Esophagus squamous epithelium (tissue), 5 donors: ENCODE data around the gene SCAANT1. TPM values are rescaled to one million over a fixed set of nuclear protein-coding genes. Genes with fewer than 3 reads are reported as not detected.

Experiments used
- DNase-seq: peaks from one replicate; lab custom pipeline; 2025; lab: John Stamatoyannopoulos, UW
- H3K27ac ChIP-seq, 4 donors: fragments of 200-600 bp; sonication (generic); one replicate each; pipeline ENCODE4 v1.5.1; 2016 to 2019; ENCODE audit warnings: mild to moderate bottlenecking in 1 of 4
- H3K27me3 ChIP-seq, 4 donors: fragments of 200-600 bp; sonication (generic); 1 replicate in 3 of 4; 2 replicates in 1 of 4; pipeline versions ENCODE4 v1.5.1 to v1.6.0; 2017 to 2021; ENCODE audit warnings: antibody characterized with exemption in 1 of 4
- H3K36me3 ChIP-seq, 3 donors: fragments of 200-600 bp; sonication (generic); one replicate each; pipeline ENCODE4 v1.5.1; 2016 to 2019
- H3K4me1 ChIP-seq, 3 donors: fragments of 200-600 bp; sonication (generic); one replicate each; pipeline ENCODE4 v1.5.1; 2017 to 2019
- H3K4me3 ChIP-seq, 4 donors: fragments of 200-600 bp; sonication (generic); 1 replicate in 3 of 4; 2 replicates in 1 of 4; pipeline ENCODE4 v1.5.1; 2016 to 2019; ENCODE audit warnings: mild to moderate bottlenecking in 2 of 4, moderate library complexity in 1 of 4
- H3K9me3 ChIP-seq, 3 donors: fragments of 200-600 bp; sonication (generic); one replicate each; pipeline ENCODE4 v1.5.1; 2016 to 2019
- POLR2A ChIP-seq, 4 donors: fragments of 450-650 bp; IDR thresholded peaks; one replicate each; pipeline ENCODE4 v1.6.1; 2017; ENCODE audit warnings: antibody characterized with exemption in 4 of 4, mild to moderate bottlenecking in 4 of 4, moderate library complexity in 3 of 4
- WGBS, 2 donors: methylation state at CpG; one replicate each; pipeline ENCODE4 v1.1.5; 2018; 5-methylcytosine and 5-hydroxymethylcytosine counted together
- intact Hi-C: fragments of 100-400 bp; cut with DNase I; formaldehyde crosslinking; loops from one replicate; pipeline ENCODE4 v1.15.0; 2022
- total RNA-seq, 4 donors: library from RNA; depleted of rRNA; stranded (reverse); fragments of >200 nt; gene quantifications; one replicate each; pipeline ENCODE4 v1.1.0, GENCODE V29; 2016
- TF ChIP-seq, protein P1 (sequence below), 6 experiments: fragments of 450-650 bp in 4 of 6; fragments of 200-600 bp in 2 of 6; sonication (generic) in 2 of 6; IDR thresholded peaks; one replicate each; pipeline ENCODE4 v1.5.1; 2016 to 2019; ENCODE audit warnings: antibody characterized with exemption in 6 of 6, mild to moderate bottlenecking in 4 of 6, moderate library complexity in 4 of 6
- donor health status: DM: yes; HTN: yes; CAD: no.

Gene SCAANT1
- total RNA-seq, 4 donors from 2014 or later = not detected

DNA sequence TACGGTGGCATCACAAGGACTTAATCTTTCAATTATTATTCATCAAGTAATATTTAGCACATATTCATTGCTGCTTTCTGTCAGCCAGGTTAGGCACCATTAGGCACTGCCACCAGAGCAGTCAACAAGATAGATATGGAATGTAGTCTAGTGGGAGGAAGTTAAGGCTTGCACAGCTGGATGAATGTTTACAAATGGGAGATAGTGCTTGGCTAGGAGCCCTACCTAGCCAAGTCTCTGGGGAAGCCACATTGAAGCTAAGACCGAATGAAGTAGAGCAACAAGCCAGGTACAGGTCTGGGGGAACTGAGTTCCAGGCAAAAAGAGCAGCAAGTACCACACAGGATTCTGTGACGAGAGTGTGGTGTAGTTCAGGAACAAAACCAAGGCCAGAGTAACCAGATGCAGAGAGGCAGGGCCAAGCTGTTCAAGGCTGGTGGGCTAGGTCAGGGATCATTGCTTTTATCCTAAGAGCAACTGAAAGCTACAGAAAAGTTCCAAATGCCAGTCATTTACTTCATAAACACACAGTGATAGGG, 33.4 kb upstream of the SCAANT1 start:
- Histone ChIP-seq H3K36me3 (peaks cover 0 to 29% (median 0%) of the 10 kb centered on the region in 3 donors), H3K27ac (no peak overlapping the region), H3K4me1 (peaks cover 0 to 17% (median under 1%) of the 10 kb centered on the region in 3 donors), H3K9me3 (no peaks in the 10 kb centered on the region), H3K27me3 (no peaks in the 10 kb centered on the region), H3K4me3 (no peak overlapping the region)
- intact Hi-C loops = no loop called here
- WGBS, 2 donors = 71 to 76% methylated on average over 3 of the region's 3 CpGs
- no peak for DNase-seq
- TF ChIP-seq, protein P1, sequence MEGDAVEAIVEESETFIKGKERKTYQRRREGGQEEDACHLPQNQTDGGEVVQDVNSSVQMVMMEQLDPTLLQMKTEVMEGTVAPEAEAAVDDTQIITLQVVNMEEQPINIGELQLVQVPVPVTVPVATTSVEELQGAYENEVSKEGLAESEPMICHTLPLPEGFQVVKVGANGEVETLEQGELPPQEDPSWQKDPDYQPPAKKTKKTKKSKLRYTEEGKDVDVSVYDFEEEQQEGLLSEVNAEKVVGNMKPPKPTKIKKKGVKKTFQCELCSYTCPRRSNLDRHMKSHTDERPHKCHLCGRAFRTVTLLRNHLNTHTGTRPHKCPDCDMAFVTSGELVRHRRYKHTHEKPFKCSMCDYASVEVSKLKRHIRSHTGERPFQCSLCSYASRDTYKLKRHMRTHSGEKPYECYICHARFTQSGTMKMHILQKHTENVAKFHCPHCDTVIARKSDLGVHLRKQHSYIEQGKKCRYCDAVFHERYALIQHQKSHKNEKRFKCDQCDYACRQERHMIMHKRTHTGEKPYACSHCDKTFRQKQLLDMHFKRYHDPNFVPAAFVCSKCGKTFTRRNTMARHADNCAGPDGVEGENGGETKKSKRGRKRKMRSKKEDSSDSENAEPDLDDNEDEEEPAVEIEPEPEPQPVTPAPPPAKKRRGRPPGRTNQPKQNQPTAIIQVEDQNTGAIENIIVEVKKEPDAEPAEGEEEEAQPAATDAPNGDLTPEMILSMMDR (IDR thresholded peaks at IDR 0.05) = no peak
- TF ChIP-seq POLR2A (IDR thresholded peaks at IDR 0.05) = no peak

DNA sequence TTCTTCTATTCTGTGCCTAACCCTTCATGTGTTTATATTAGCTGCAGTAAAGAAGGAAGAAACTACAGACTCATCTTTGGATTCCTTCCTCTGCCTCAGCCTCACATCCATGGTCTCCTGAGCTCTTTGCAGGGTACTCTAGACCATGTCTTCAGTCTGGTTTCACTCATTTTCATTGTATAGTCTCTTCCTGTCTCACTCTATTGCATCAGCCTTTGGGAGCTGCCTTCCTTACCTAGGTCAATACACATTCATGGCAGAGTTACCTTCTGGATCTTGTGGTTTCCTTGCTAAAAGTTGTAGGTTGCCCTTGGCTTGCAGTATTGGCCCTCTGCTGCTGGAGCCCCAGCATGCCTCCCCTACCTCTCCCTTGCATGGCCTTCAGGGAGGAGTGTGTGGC, 31.5 kb upstream of the SCAANT1 start:
- Histone ChIP-seq H3K4me1 (peaks cover 0 to 32% (median 0%) of the 10 kb centered on the region in 3 donors), H3K27ac (no peak overlapping the region), H3K27me3 (no peaks in the 10 kb centered on the region), H3K9me3 (no peaks in the 10 kb centered on the region), H3K4me3 (no peak overlapping the region), H3K36me3 (peaks cover 0 to 29% (median 0%) of the 10 kb centered on the region in 3 donors)
- no peak for DNase-seq
- TF ChIP-seq, protein P1 (IDR thresholded peaks at IDR 0.05) = no peak
- no peak for TF ChIP-seq POLR2A (IDR thresholded peaks at IDR 0.05)
- intact Hi-C loops = no loop called here

DNA sequence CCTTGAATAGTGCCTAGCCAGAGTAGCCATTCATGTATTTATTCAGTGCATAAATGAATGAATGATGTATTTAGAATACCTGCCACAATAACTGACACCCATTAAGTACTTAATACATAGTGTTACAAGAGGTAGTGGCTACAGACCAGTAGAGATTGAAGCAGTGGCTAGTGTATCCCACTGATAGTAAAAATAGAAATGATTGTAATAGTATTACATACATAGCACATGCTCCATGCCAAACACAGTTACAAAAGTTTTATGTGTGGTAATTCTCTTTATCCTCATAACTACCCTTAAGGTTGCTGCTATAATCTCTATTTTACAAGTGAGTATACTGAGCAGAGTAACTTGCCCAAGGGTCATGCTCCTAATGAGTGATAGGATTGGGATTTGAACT, 30.3 kb upstream of the SCAANT1 start:
- Histone ChIP-seq H3K4me3 (no peak overlapping the region), H3K36me3 (peaks cover 0 to 28% (median 0%) of the 10 kb centered on the region in 3 donors), H3K27me3 (no peaks in the 10 kb centered on the region), H3K9me3 (no peaks in the 10 kb centered on the region), H3K27ac (no peak overlapping the region), H3K4me1 (peaks cover 0 to 43% (median under 1%) of the 10 kb centered on the region in 3 donors)
- intact Hi-C loops = no loop called here
- TF ChIP-seq, protein P1 (IDR thresholded peaks at IDR 0.05) = no peak
- TF ChIP-seq POLR2A (IDR thresholded peaks at IDR 0.05) = no peak
- DNase-seq = no peak

DNA sequence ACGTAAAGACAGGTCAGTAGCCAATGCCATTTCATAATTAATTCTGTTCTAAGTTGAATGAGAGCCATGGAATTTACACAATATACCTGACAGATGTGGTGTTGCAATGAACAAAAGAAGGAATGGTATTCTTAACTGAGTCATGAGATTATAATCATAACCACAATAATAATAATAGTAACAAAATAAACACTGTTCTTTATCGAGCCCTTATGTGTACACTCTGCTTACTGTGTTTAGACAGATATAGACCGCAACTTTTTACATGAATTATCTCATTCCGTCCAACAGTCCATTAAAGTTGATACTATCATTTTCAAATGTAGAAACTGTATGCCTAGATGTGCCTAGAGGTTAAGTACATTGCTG, 28.2 kb upstream of the SCAANT1 start:
- peaks cover 0 to 43% (median 4%) of the 10 kb centered on the region in 3 donors for H3K4me1 ChIP-seq
- TF ChIP-seq, protein P1 (IDR thresholded peaks at IDR 0.05) = no peak
- no peak for TF ChIP-seq POLR2A (IDR thresholded peaks at IDR 0.05)
- peaks cover 0 to 23% (median 0%) of the 10 kb centered on the region in 3 donors for H3K36me3 ChIP-seq
- no peaks in the 10 kb centered on the region for H3K9me3 ChIP-seq
- intact Hi-C loops = no loop called here
- no peaks in the 10 kb centered on the region for H3K27me3 ChIP-seq
- no peak overlapping the region for H3K27ac ChIP-seq
- WGBS, 2 donors = 40 to 46% methylated on average over 4 of the region's 4 CpGs
- no peak overlapping the region for H3K4me3 ChIP-seq
- no peak for DNase-seq

DNA sequence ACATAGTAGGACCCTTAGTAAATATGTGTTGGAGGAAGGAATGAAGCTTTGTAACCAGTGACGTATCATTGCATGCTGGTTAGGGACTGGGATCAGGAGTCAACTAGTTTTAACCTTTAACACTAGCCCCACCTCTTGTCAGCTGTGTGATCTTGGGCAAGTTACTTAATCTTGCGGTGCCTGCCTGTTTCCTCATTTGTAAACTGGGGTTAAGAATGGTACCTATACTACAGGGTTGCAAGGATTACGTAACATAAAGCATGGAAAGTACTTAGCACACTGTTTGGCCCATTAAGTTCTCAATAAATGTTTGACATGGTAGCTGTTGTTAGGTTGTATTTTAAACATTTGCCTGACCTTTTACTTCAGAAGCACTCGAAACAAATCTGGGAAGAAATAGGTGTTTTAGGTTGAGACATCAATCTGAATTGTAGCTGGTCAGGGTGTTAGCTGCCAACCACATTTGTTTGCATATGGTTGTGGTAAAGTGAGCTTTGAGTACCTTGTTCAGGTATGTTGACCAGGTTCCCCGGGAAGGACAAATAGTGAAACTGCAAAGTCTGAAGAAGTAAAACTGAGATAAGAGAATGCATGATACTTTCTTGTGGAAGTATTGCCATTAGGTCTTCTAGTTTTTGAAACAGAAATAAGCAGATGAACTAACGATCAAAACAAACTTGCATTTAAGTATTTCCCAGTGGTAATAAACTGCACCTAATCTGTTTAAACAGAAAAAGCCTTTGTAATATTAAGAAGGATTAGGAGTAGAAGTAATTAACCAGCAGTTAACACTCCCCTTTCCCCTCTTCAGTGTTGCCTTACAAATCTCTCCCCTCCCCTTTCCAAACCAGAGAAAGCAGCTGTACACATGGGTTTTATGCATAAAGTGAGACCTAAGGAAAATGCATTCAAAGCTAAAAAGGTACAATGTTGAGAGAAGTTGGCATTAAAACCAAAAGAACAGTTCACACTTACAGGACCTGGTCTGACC, 25.8 kb upstream of the SCAANT1 start:
- Histone ChIP-seq H3K4me3 (no peak overlapping the region), H3K4me1 (peaks cover 0 to 61% (median 15%) of the 10 kb centered on the region in 3 donors), H3K36me3 (peaks cover 0 to 18% (median 0%) of the 10 kb centered on the region in 3 donors), H3K9me3 (no peaks in the 10 kb centered on the region), H3K27ac (no peak overlapping the region), H3K27me3 (no peaks in the 10 kb centered on the region)
- intact Hi-C loops = no loop called here
- DNase-seq = no peak
- TF ChIP-seq, protein P1 (IDR thresholded peaks at IDR 0.05) = no peak
- no peak for TF ChIP-seq POLR2A (IDR thresholded peaks at IDR 0.05)
- 64 to 66% methylated on average over 6 of the region's 6 CpGs for WGBS, 2 donors
